ENCODE results near the gene BIN1.
A peak's percentile ranks its signal among the peaks of the same experiment; 100 is the strongest.
"Not testable (repeated sequence)": the region's sequence is repeated elsewhere in the genome, so short reads cannot be mapped to it uniquely, and the experiment has no call there.

The BIN1 gene

DNA sequence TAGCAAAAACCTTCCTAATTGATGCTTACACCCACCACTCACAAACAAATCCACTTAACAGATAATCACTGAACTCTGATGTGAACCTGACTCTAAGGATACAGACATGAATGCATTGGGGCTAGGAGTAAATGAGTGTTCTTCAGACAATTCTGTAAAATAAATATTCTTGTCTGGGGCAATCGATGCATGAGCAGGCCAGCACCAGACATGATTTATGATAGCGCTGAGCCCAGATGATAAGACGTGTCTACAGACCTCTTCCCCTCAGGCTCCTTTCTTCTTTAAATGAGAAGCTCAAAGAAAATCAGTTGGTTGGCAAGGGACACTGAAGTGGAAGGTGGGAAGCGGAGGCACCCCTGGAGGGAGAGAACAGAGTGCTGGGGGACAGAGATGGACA, 27.3 kb upstream of the BIN1 start:
- DNase-seq (ENCODE audit: low read depth, low spot score) = no peak

DNA sequence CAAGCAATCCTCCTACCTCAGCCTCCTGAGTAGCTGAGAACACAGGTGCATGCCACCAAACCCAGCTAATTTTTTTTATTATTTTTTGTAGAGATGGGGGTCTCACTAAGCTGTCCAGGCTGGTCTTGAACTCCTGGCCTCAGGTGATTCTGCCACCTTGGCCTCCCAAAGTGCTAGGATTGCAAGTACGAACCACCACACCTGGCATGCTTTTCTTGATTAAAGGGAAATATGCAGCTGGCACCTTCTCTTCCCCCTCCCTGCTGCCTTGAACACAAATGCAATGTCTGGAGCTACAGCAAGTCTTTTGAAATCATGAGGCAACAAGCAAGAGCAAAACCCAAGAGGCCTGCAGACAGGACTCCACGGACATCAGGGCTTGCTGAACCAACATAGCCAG, 26.8 kb upstream of the BIN1 start:
- no peak for DNase-seq (ENCODE audit: low read depth, low spot score)

DNA sequence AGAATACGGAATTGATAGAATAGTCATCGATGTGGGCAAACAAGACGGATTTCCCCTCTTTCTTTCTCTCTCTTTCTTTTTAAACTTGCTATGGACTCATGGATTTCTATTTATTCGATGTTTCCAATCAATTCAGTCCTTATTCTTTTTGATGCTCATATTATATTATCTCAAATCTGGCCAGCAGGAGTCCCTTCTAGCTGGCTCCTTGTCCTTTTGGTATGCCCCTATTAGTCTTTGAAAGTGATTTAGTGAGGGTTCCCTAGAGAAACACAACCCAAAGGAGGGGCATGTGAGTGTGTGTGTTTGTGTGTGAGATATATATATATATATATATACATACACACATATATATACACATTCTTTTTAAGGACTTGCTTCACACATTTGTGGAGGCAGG, 23.5 kb upstream of the BIN1 start:
- DNase-seq (ENCODE audit: low read depth, low spot score) = no peak

DNA sequence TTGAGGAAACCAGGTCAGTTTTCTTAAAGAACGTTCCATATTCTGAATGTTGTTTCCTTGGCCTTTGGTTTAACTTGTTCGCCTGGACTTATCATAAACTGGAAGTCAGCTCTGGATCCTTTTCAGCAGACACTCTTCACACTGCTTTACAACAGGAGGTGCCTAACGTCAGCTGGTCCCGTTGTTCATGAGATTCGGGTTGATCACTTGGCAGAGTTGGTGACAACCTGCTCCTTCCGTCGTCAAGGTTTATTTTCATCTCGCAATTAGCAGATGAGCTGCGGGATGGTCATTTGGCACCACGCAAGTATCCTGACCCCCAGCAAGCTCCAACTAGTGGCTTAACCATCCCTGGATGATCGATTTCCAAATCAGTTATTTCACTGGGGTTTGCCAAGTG, 23.0 kb upstream of the BIN1 start:
- DNase-seq (ENCODE audit: low read depth, low spot score) = no peak

DNA sequence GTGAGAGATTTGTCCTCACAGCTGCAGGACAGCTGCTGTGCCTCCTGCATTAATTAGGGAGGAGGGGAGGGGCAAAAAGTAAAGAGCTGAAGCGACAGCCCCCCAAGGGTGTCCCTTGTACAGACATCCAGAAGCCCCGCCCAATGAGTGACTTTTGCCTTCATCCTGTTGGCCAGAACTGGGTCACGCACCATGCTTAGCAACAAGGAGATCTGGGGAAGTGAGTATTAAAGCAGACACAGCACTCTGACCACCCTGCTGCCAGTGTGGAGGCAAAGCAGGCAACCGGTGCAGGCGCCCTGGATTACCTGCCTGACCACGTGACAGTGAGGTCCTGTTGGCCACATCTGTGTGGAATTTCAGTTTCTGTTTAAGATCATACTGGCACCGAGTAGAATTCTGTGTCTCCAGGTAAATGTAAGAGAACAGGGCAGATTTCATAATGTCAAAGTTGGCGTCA, 21.5 kb upstream of the BIN1 start:
- peak; percentile 82 for DNase-seq (ENCODE audit: low read depth, low spot score)

DNA sequence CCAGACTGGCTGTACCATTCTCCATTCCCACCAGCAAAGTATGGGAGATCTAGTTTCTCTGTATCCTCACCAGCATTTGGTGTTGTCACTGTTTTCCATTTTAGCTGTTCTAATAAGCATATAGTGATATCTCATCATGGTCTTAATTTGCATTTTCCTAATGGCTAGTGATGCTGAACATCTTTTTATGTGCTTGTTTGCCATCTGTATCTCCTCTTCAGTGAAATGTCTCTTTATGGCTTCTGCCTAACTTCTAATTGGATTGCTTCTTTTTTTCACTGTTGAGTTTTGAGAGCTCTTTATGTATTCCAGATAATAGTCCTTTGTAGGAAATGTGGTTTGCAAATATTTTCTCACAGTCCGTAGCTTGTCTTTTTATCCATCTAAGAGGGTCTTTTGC, 18.9 kb upstream of the BIN1 start:
- no peak for DNase-seq (ENCODE audit: low read depth, low spot score)

DNA sequence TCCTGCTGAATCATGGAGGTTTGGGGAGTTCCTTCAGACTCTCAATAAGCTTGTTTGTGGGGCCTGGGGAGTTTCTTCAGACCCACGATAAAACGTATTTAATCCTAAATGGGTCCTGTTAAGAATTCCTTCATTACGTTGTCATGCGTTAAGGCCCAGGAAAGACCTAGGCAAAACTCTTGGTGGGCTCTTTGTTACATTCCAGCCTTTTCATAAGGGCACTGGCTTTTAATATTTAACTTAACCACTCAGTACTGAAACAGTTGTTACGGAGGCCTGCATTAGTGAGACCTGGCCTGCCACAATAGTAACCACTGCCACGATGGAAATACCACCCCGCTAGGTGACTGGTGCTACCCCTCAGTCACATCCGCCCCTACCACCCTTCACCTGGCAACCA, 17.5 kb upstream of the BIN1 start:
- no peak for DNase-seq (ENCODE audit: low read depth, low spot score)

DNA sequence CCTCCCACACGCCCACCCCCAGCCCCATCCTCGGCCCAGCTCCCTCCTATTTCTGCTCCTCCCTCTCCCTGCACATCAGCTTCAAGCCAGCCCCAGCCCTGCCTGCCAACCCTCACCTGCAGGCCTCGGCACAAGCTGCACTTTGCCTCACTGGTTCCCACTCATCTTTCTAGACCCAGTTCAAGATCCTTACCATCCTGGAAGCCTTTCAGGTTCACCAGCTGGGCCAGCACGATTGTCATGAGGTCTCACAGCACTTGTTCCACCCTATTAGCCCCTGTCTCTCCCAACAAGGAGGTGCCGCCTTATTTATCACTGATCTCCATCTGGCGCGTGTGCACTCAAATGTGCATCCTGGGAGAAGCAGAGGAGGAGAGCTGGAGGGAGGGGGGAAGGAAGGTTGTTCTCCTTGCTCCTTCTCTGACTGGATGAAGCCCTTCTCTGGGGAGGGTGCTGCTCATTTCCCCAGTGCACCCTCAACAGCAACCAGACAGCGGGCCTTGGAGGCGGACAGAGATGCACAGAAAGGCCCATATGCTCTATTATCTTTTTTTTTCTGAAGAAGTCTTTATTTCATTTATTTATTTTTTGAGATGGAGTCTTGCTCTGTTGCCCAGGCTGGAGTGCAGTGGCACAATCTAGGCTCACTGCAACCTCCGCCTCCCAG, 15.5 kb upstream of the BIN1 start:
- no peak for DNase-seq (ENCODE audit: low read depth, low spot score)

DNA sequence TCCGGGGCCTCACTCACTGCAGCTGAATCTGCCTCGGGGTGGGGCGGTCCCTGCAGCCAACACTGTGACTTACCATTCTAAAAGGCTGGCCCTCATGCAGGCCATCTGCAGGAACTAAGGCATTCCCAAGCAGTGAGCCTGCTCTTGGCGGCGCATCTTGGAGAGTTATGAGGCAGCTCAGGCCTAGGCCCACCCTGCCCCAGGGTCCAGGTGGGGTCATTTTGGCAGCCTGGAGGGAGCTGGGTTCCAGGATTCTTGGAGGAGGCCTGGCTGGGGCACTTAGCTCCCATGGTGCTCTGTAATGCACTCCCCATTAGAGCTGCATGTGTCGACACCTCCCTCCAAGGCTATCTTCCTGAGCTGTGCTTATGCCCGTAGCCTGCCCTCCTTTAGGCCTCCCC, 14.8 kb upstream of the BIN1 start:
- DNase-seq (ENCODE audit: low read depth, low spot score) = peak; percentile 48

DNA sequence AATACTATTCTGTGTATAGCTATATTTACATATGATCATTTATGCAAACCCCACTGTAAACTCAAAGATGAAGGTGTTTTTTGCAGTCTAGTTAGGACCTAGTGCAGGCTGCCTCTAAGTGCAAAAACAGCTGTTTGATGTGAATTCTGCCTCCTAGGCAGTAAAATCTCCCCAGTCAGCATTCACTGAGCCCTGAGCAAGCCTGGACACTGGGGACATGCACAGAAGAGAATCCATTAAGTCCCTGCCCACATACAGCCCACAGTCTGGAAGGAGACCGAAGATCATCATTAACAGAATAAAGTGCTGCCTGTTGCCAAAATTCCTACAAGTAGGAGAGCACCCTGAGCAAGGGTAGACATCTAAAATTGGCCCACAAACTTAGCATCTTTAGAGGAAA, 14.4 kb upstream of the BIN1 start:
- DNase-seq (ENCODE audit: low read depth, low spot score) = no peak

DNA sequence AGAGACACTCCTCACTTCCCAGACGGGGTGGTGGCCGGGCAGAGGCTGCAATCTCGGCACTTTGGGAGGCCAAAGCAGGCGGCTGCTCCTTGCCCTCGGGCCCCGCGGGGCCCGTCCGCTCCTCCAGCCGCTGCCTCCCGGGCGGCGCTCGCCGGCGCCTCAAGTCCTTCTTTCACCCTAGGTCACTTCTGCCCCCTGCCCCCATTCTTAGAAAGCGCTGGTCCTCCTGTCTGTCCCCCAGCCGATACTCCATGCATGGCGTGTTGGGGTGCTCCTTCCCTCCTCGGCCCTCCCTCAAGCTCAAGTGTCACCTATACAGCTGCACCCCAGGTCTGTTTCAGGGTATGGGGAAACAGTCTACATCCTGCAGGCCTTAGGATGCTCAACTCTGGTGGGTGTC, 13.5 kb upstream of the BIN1 start:
- not testable (repeated sequence) for DNase-seq (ENCODE audit: low read depth, low spot score)

DNA sequence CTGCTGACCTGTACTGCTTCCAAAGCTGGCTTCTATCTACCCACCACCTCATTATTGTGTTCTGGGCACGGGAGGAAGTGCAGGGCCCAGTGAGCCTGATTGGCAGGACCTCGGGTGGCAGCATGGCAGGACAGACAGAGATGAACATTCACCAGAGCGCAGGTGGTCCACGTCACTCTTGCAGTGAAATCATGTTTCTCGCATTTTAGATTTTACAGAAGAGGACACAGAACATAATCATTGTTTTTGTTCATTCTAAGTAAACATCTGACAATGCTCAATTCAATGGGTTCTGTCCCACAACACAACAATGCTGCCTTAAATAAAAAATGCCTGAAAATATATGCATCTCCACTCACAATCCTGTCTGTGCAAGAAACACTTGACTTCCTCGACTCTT, 11.5 kb upstream of the BIN1 start:
- DNase-seq (ENCODE audit: low read depth, low spot score) = no peak

DNA sequence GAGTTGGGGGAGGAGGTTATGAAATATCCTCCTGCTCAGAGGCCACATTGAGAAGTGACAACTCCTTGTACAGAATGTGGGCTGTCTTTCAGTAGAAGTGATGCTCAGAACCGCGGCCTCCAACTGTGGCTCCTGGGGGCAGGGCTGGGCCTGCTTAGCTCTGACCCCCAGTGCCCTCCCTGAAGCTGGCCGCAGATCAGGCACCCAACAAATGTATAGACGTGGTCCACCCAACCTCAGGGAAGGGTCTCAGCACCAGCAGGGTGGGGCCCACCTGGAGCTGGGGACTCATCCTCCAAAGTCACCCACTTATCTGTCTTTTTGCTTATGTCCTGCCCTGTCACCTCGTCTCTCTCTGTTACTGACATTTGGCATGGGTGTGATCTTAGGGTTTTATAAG, 11.1 kb upstream of the BIN1 start:
- DNase-seq (ENCODE audit: low read depth, low spot score) = no peak

DNA sequence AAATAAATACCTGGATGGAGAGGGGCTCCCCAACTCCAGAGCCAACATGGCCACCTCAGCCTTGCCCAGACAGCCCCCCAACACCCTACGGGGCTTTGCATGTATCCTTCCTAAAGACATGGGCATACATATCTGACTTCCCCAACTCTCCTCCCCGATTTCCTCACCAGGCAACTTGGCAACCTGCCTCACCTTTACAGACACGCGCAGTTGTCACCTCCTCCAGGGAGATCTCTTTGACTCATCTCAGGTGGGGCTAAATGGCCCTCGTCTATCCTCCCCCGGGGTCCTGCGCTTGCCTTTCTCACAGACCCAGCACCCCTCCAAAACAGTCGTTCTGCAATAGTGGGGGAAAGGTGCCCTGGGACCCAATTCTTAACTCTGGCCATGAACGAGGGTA, 10.6 kb upstream of the BIN1 start:
- no peak for DNase-seq (ENCODE audit: low read depth, low spot score)

DNA sequence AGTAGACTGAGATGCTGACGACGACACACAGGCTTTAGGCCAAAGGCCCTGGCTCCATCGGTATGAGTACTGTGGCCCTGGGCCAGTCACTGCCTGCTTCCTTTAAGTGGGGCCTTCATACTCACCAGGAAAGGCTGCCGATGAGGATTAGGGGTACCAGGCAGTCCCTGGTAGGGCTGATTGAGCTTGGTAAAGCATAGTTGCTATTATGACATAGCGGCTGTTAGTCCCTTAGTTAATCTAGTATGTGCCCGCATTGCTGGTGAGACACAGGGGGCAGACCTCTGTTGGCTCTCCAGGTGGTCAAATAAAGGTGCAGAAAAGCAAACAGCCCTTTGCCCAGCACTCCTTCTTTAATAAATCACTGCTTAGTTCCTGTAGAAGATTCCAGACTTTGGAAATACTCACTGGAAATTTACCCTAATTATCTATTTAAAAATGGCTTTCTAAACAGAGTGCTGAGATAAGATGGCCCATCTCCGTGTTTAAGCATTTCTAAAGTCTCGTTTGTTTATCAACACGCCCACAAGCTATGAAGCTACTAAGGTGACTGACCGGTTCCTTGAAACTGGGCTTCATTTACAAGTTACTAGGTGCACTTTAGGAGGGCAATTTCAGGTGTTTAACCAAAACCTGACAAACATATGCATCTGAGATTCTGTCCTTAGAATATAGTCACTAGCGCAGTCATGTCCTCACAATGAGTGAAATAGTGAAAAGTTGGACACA, 8.7 kb upstream of the BIN1 start:
- no peak for DNase-seq (ENCODE audit: low read depth, low spot score)

DNA sequence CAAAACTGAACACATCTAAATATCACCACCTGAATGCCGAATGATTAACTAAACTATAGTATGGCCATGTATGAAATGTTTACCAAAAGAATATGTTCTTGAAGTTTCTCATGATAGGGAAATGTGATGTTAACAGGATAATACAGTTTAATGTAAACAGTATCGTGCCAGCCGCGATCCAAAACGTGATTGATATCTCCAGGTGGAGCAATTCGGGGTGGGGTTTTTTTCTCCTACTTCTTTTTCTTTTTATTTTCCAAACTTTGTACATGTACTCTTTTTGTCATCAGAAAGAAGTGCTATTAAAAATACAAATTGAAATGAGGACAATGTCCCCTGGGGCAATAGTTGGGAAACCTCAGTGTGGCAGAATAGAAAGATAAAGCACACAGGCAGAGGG, 4.0 kb upstream of the BIN1 start:
- DNase-seq (ENCODE audit: low read depth, low spot score) = no peak

DNA sequence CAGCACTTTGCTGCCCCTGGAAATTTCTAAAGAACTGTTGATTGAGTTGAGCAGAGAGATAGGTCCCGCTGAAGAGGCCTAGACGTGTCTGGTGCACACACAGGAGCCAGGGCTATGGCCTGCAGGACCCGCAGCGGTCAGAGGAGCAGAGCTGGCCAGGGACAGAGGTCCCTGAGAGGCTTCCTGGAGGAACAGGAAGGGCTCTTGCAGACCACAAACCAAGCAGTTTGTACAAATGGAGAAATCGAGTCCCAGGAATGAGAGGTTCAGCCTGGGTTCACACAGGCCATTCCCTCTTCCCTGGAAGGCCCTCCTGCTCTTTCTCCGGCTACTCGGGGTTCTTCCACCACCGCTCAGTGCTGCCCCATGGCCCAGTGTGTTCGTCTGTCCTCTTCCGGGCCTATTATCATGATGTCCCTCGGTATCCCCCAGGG, 1.2 kb upstream of the BIN1 start:
- no peak for DNase-seq (ENCODE audit: low read depth, low spot score)

DNA sequence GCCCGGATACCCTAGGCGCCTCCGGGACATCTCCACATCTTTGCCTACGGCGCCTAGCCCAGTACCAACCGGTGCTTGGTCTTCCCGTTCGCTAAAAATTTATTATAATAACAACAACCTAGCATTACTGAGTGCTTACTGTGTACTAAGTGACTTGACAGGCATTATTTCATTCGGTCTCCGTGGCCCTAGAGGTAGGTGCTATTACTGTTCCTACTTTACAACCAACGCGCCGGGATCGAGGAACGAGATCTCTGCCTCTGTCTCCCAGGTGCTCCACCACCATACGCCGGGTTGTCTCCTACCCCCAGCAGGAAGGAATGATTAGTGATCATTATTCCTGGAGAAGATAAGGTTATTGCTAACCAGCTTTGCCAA, 657 bp upstream of the BIN1 start:
- DNase-seq (ENCODE audit: low read depth, low spot score) = no peak

DNA sequence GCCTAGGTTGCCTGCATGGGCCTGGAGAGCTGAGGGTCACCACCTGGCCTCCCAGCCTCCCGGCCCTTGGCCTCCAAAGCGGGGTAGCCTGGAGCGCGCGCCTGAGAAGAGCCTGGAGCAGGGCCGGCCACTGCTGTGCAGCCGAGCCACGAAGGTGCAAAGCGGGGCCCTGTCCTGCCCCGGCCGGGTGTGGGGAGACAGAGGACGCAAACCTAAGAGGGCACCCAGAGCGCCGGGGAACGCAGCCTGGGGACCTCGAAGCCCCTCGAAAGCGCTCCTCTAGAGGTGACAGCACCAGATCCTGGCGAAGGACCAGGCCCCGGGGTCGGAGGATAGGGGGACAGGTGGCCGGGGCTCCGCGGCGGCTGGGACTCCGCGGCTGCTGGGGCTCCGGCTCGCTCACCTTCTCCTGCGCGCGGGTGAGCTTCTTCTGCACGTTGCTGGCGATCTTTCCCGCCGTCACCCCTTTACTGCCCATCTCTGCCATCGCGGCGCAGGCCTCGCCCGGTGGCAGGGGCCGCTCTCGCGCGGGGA, 430 bp downstream of the BIN1 start:
- peak; percentile 65 for DNase-seq (ENCODE audit: low read depth, low spot score)

DNA sequence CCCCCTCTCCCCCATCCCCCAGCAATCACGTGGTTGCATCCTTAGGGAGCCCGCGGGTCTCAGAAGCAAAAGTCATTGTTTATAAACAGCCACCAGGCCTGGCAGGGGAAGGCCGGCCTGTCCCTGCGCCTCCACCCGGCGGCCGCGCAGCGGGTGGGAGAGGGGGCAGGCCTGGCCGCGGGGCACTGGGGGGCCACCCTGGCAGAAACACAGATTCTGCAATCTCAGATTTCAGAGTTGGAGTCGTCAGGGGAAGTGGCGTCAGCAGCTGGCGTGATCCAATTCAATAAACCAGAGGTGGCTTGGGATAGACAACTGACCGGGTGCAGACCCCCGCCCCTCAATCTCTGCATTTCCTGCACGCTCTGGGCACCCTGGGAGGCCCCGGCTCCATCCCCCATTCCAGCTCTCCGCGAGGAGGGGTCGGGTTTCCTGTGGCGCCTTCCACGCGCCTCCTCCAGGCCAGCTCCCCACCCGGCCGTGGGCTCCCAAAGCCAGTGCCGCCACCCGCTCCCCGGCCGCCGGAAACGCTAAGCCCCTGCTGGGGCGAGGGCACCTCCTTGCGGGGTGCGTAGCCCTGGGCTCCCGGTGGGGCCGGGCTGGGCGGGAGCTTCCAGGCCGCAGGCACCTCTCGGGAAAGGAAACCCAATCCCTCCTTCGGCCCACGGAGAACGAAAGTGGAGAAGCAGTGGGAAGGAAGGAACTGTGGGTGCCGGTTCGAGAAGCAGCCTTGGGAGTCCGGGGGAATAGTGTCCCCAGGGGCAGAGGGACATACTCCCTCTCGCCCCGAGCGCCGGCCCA, 1.1 kb downstream of the BIN1 start:
- peak; percentile 76 for DNase-seq (ENCODE audit: low read depth, low spot score)

DNA sequence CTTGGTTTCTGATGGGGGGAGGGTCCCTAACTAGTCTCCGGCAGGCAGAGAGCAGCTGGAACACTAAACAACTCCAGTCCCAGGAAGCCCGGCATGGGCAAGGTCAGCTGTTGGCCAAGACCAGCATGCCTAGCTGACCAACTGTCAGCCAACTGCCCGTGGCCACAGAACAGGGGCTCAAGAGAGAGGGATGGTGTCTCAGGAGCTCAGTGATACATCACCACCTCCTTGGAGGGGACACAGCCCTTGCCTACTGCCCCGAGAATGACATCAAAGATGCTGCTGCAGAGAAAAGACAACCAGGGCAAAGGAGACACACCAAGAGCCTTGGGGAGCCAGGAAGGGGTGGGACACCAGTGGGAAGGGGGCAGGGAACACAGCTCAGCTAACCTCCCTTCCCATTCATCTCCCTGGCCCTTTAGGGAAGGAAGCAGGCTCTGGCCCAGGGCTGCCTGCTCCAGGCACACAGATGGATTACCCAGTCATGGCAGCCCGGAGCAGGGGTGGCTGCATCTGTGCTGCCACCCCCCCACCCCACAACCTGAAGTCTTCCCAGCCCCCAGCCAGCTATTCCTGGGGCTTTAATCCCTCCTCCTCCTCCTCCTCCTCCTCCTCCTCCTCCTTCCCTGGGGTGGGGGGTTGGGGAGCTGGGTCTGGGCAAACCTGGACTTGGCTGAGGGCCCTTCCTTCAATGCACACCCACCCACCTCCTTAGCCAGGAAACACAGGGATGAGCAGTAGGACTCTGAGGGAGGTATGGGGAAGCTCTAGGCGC, 1.9 kb downstream of the BIN1 start:
- no peak for DNase-seq (ENCODE audit: low read depth, low spot score)
